ENCODE data around the gene SLC13A4.
"Not testable (repeated sequence)": the region's sequence is repeated elsewhere in the genome, so short reads cannot be mapped to it uniquely, and the experiment has no call there.

SLC13A4 gene, protein sequence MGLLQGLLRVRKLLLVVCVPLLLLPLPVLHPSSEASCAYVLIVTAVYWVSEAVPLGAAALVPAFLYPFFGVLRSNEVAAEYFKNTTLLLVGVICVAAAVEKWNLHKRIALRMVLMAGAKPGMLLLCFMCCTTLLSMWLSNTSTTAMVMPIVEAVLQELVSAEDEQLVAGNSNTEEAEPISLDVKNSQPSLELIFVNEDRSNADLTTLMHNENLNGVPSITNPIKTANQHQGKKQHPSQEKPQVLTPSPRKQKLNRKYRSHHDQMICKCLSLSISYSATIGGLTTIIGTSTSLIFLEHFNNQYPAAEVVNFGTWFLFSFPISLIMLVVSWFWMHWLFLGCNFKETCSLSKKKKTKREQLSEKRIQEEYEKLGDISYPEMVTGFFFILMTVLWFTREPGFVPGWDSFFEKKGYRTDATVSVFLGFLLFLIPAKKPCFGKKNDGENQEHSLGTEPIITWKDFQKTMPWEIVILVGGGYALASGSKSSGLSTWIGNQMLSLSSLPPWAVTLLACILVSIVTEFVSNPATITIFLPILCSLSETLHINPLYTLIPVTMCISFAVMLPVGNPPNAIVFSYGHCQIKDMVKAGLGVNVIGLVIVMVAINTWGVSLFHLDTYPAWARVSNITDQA

DNA sequence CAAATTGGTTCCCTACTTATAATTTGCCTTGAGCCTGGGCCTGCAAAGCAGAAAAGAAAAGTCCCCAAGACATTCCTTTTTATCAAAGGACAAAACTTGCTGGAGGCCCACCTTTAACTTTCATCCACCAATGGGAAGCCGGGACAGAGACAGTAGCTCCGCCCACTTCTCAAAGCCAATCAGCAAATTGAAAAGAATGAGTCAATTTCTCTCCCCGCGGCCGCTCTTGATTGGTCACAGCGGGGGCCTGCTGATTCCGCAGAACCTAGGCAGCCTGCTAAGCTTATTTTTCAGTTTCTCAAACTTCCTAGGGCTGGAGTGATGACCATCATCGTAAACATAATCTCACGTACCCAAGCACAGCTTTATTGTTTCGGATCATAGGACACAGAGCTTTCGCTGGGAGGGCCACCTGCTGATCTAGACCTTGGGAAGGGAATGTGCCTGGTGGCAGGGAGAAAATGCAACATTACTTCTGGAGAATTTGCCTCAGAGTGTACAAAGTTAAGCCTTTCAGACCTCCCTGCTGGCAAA is at the start of gene SLC13A4:
Gene SLC13A4 (minus strand): TSS at position 51 of the 534 bp plus-strand sequence. CDS start 690 bp downstream, outside the sequence.
- DNase-seq (ENCODE audit: low spot score): no peak

DNA sequence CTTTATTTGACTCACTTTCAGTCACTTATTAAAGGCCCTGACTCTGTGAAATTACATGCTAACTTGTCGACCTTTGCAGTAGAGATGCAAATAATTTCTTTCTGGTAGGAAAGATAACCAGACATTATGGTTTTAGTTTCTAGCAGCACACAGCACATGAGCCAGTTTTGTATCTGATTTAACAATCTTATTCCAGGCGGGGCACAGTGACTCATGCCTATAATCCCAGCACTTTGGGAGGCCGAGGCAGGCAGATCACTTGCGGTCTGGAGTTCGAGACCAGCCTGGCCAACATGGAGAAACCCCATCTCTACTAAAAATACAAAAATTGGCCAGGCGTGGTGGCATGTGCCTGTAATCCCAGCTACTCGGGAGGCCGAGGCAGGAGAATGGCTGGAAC is 47.9 kb upstream of the SLC13A4 start:
- DNase-seq (ENCODE audit: low spot score): not testable (repeated sequence)

DNA sequence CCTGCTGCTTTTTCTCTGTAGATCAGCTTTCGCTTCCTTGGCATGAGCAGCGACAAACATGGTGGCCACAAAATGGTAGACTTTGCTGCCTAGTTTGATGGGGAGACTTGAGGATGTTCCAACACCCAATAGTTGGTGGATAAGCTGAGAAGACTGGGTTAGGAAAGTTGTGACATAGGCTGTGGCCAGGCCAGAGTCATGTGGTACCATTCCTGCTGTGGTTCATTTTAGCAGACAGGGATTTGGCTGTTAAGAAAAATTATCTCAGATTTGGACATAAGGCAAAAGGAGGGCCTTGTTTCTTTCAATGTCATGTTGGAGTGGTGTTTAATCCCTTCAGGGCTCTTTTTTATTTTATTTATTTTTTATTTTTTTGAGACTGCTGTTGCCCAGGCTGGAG is 47.2 kb upstream of the SLC13A4 start:
- DNase-seq (ENCODE audit: low spot score): no peak

DNA sequence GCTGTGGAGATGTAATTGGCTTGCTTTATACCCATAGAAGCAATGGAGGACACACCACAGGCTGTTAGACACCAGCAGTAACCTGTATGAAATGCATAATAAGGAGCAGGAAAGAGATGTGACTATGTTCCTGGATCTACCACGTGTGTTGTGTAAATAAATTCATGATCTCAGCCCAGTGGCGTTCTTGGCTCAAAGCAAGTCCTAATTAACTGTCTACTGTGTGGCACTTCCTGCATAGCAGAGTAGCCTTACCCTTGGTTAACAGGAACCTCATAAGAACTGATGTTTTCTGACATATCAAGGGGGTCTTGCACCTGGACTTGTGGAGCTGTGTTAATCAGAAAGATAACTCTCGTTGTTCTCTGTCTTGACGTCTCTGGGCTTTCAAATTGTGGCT is 46.3 kb upstream of the SLC13A4 start:
- DNase-seq (ENCODE audit: low spot score): no peak

DNA sequence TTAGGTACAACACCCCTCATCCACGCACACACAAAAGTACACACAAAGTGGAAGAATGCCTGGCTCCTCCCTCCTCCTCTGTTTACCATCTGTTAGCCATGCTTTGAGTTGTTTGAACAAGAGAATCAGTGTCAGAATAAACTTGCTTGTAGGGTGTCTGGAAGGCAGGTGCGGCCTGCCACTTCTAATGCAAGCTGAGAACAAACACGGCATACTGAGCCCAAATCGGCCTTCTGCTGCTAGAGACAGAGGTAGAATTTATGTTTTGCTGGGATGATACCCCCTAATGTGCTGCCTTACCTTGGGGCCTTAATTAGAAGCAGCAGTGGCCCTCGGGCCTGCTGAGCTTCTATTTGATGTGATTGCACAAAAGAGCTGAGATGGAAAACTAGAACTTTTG is 45.5 kb upstream of the SLC13A4 start:
- DNase-seq (ENCODE audit: low spot score): no peak

DNA sequence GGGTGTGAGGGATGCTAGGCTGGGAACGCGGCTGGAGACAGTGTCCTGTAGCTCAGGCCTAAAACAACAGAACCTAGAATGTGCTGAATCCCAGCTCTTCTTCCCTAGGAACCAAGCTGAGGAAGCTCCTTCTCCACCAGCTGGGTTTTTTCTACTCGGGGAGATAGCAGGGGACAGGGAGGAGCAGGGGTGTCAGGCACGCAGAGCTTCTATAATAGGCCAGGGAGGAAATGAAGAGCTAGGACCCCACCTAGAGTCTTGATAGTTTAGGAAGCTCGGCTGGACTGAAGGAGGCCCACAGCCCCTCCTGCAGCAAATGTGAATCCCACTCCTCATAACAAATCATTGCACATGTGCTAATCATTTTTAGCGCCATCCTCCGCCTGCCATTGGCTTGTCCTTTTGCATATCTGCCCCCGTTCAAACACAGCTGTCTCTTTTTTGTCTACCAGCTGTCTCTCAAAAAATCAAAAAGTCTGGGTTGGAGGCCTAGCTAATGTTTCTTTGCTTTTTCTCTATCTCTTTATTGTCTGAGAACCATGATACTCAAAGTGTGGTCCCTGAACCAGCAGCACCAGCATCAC is 44.7 kb upstream of the SLC13A4 start:
- no peak for DNase-seq (ENCODE audit: low spot score)

DNA sequence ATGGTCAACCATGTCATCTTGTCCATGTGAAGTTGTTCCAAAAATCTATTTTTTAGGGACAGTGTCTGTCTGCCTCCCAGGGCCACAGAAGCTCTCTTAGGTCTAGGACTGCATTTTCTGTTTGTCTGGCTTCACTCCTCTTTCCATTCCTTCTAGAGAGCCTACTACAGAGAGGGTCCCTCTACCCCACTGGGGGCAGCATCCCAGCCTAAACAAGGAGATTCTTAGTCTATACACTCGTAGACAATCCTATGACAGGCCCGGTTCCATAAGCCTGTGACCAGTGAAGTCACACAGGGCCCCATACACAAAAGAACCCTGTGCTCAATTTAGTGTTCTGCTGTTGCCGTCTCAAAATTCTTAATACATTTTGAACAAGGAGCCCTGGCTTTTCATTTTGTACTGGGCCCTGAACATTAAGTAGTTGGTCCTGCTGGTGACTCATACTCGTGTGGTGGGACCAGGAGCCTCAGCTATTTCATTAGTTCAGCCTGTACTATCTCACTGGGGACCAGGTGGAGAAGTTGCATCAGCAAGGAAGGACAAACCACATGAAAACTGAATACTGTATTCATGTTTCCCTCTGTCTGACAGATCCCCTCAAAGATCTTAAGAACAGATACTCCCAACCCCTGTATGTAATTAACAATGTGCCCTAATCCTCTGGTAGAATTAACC is 44.1 kb upstream of the SLC13A4 start:
- no peak for DNase-seq (ENCODE audit: low spot score)

DNA sequence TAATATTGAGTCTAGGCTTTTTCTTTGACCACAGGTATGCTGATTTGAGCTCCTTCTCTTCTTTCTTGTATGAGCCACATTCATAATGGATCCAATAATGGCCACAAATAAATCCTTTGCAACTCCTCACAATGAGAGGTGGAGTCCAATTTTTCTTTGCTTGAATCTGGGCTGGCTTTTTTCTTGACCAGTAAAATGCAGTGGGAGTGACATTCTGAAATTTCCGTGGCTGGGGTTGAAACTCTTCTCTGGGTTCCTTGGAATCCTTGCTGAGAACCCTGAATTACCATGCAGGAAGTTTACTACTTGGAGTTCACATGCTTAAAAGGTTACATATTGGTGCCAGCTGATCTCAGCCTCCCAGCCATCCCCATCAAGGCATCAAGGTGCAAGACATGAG is 43.1 kb upstream of the SLC13A4 start:
- DNase-seq (ENCODE audit: low spot score): no peak

DNA sequence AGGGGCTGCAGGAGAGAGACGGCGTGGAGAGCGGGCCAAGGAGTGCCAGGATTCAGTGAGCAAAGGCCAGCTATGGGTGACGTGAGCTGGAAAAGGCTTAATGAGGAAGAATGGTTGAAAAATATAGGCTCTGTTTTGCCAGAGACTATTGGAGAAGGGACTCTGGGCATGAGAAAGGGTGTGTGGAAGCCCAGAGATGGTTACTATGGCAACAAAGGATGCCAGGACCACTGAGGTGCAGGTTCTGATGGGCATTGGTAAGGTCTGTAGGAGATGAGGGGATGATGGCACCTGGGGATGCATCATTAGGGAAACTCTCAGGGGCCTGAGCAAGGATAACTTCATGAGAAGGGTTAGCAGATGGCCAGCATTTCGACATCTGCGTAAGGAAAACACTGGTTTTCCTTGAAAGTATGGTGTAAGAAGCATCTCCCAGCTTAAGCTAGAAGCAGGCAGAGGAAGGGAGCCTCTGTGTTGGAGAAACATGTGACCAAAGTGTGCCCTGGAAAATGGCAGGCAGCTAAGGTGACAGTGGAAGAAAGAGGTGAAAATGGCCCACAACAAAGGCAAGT is 42.2 kb upstream of the SLC13A4 start:
- no peak for DNase-seq (ENCODE audit: low spot score)

DNA sequence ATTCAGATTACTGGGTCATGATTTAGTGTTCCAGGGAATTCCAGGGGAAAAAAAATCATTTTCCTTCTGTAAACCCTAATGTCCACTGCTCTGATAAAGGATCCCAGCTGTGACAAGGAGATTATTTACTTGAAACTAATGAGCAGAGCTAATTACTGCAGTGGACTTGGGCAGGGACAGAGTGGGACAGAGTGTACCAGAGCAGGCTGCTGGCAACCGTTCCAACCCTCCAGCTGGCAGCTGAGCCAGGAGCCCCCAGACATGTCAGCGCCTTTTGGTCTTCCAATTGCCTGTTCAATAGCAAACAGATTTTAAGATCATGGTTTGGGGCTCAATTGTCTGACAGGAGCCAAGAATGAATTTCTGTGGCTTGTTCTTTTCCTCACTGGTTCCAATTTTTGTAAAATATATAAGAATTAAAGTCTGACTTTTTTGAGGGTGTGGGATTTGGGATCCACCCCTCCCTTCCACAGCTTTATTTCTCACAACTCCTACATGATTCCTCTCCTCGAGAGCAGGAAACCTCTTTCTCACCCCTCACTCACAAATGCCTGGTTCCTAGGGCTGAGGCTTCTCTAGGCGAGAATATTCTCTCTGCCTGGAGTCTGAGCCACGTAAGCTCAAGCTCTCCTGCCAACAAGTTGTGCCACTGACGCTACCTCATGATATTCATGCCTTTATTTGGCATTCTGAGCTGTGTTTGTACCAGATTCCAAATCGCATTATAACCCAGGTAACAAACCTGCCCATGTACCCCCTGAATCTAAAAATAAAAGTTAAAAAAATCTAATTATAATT is 41.2 kb upstream of the SLC13A4 start:
- DNase-seq (ENCODE audit: low spot score): no peak

DNA sequence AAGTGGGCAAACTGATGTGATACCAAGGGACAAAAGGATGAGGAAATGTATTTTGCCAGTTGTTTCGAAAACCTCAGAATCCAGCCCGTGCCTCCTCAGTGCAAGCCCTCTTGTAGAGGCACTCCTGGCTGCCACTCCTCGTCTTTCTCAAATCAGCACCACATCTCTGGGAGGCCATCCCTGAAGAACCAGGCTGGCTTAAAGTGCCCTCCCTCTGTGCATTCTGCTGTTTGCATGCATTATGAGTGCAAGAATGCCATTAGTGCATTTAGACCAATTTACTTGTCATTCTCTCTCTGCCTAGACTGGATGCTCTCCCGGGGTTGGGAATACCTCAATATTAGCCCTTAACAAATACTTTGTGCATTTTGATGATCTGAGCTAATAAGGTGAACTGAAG is 40.5 kb upstream of the SLC13A4 start:
- DNase-seq (ENCODE audit: low spot score): no peak

DNA sequence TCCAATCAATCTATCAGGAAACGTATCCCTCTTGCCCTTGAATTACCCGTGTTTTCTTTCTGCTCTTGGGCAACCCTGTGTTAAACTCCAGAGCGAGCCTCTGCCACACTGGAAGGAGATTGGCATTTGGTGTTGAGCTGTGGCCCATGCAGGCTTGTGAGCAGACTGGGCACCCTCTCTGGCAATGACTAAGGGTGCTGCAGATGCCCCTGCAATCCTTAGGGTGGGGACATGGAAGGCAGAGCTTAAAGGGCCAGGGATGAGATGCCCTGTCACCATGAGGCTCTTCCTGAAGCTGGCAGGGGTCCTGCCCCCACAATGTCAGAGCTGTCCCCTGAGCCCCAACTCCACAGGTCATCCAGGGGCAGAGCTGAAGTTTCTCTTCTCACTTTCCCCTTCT is 40.1 kb upstream of the SLC13A4 start:
- no peak for DNase-seq (ENCODE audit: low spot score)

DNA sequence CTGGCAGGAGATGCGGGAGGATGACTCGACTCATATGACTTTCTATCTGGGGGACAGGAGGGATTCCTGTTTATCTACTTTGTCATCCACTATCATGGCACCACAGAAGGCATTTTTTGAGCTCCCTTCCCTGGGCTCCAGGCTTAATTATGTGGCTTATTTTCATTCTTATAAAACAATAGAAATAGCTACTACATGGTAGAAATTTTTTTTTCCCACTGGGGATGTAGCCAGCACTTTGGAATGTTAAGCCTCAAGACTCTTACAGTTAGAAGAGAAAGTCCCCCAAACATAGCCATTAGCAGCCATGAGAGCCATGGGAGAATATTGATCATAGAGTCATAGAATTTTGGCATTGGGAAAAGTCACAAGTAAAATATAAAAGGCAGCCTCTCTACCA is 35.3 kb upstream of the SLC13A4 start:
- no peak for DNase-seq (ENCODE audit: low spot score)

DNA sequence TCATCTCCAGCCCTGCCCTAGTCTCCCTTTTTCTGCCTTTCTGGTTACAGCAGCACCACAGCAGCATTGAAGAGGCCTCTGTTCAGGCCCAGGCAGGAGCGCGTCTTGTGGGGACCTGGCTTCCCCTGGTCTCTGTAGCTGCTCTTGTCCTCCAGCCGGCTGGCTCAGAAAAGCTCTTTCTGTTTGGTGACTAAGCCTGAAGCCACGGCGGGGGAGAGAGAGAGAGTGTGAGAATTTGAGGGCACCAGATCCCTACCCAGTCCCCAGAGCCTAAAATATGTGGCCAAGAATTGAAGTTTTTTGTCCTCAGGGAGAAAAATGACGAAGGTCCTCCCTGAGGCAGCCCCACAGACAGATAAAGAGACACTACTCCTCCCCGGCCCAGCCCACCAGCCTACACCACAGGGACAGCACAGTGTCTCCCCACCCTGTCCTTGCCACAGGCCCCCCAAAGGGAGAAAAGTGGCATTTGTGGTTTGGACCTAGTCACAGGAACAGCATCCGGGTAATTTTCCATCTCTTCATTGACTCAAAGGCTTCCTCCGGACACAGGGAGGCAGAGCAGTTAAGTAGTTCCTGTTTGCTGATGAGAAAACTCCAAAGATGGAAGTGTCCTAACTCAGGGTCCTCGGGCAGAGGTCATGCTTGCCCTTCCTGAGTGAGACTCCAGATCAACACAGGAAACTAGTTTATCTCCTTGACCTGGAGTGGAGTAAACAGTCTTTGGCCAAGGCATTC is 33.9 kb upstream of the SLC13A4 start:
- no peak for DNase-seq (ENCODE audit: low spot score)

DNA sequence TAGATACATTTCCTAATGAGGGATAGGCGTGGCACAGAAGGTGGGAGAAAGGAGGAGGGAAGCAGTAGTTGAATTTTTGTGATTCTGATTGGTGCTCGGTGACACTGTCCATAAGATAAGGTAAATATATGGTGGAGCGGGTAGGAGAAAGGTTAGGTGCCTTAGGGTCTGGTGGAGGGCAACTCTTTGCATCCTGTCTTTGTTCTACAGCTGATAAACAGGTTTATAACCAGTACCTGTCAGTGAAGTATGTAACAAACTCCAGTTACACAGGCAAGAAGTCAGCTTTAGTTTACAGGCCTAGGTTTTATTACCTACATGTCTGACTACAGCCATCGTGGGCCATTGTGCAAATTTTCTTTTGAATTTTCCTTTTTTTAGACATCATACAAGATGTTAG is 31.5 kb upstream of the SLC13A4 start:
- DNase-seq (ENCODE audit: low spot score): no peak

DNA sequence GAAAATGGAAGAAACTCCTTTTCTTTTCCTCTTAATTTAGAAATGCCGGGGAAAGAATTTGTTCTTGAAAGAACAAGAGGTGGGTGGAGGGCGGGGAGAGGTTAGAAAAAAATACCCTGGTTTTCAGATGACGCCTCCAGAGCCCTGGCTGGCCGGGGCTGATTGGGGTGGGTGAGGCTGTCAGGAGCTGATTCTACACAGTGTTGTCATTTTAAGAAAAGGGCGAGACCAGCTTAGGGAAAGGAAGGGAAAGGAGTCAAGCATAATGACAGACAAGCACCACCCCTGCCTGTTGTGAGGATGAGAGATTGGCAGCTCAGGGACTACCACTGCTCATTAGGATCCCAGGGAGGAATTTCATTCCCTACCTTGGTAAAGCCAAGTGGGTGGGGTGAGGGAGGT is 30.5 kb upstream of the SLC13A4 start:
- no peak for DNase-seq (ENCODE audit: low spot score)

DNA sequence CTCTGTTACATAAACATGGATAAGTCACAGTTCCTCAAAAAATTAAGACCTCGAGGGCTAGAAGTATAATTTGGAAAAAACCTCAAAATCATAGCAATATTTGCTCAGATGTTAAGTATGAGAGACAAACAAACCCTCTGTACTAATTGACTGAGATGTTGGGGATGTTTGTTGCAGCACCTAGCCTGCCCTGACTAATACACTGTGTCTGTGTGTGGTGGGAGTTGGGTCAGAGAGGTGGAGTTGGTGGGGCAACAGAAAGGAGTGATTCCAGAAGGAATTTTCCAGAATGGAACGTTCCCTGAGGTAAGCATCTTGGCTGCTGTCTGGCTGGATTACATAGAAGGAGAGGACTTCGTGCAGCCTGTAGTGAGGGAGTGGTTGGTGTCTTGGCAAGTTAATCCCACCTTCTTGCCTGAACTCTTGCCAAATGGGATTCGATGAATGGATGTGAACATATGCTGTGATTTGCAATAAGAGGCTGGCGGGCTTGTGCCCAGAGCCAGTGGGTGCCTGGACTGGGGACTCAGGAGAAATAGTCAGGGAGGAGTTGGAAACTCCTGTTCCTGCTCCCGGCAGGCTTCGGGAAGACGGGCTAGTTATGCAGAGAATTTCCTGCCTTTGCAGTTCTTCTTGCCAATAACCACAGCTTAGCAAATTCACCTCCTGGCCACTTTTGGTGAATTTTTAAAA is 29.9 kb upstream of the SLC13A4 start:
- DNase-seq (ENCODE audit: low spot score): no peak

DNA sequence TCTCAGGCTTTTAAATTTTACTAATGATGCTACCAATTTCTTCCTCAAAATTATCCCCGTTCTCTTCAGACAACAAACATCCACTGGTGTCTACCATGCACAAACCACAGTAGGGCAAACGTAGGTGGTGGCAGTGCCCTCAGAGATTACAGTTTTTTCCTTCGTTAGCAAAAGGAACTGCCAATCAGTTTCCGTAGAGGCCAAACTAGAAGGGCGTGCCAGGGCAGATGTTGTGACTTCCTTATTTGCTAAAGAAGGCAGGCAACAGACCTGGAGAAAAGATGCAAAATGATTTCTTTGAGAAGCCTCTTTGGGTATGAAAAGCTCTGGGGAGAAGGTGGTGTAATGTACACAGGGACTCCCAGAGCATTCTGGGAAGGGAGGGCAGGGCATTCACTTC is 28.2 kb upstream of the SLC13A4 start:
- no peak for DNase-seq (ENCODE audit: low spot score)

DNA sequence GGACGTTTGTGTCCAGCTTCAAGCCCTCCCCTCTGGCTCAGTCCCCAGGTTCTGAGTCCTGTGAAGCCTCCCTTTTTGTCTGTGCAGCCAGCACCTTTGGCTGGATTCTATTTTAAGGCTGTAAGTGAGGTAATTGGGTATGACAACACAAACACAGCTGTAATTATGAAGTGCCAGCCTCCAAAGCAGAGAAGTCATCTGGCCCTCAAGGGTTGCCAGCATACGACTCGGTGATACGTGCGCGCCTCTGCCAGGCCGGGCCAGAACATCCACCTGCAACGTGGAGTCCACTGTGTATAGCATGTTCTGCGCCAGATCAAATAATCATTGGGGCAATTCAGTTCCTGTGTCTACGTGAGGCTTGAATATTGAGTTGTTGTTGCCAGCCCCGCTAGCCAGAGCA is 27.4 kb upstream of the SLC13A4 start:
- no peak for DNase-seq (ENCODE audit: low spot score)
